T-helper 2 cell (primary cell): ENCODE data around the gene RAD51B.

Experiments
- DNase-seq, 5 experiments: peaks; one replicate each; pipeline versions ENCODE4 v3.0.0 to v3.0.0-alpha.2; 2012 to 2022

Gene RAD51B

GRCh38 chr14:68771631-68772030 is 952.1 kb downstream of the RAD51B start:
- DNase-seq = peak in 1 of 5 experiments; percentile 49

GRCh38 chr14:68772761-68773381 is 953.3 kb downstream of the RAD51B start:
- peak in 1 of 5 experiments; percentile 46 for DNase-seq

GRCh38 chr14:68774771-68775613 is 955.4 kb downstream of the RAD51B start:
- no peak for DNase-seq

GRCh38 chr14:68775614-68776126 is 956.1 kb downstream of the RAD51B start:
- no peak for DNase-seq

- DNase-seq = no peak
Observed at GRCh38 chr14:68777644-68778043, 958.1 kb downstream of the RAD51B start.
